Keratinocyte (primary cell): ENCODE results near the gene PITPNM3. TPM values are rescaled to one million over a fixed set of nuclear protein-coding genes. Genes with fewer than 3 reads are reported as not detected.
A peak's percentile ranks its signal among the peaks of the same experiment; 100 is the strongest.

Experiments
- DNase-seq: peaks from one replicate; pipeline ENCODE4 v3.0.0-alpha.2; 2011; ENCODE audit warnings: low read depth, missing footprints, low spot score
- FAIRE-seq: peaks from 2 replicates; lab custom pipeline; 2011; peaks lifted over from hg19 to GRCh38; lab: Jason Lieb, UNC
- H2AFZ ChIP-seq: 2 replicates; pipeline ENCODE4 v1.6.0; 2012; ENCODE audit warnings: low read length, control low read depth, inconsistent platforms; ENCODE audit not compliant: control insufficient read depth
- H3K27ac ChIP-seq: 2 replicates; pipeline ENCODE4 v1.5.1; 2011; ENCODE audit warnings: low read length; ENCODE audit not compliant: control insufficient read depth, insufficient read depth
- H3K27me3 ChIP-seq: 3 replicates; pipeline ENCODE4 v1.6.0; 2011; ENCODE audit warnings: low read length; ENCODE audit not compliant: control insufficient read depth, insufficient read depth; ENCODE audit errors: extremely low read depth
- H3K36me3 ChIP-seq, 2 experiments: 2 replicates in 1 of 2; 3 replicates in 1 of 2; pipeline ENCODE4 v1.5.1; 2011; ENCODE audit warnings: low read length in 2 of 2, mild to moderate bottlenecking in 1 of 2; ENCODE audit not compliant: control insufficient read depth in 2 of 2, insufficient read depth in 2 of 2; ENCODE audit errors: extremely low read depth in 1 of 2
- H3K4me1 ChIP-seq: 3 replicates; pipeline ENCODE4 v1.5.1; 2011; ENCODE audit warnings: low read length; ENCODE audit not compliant: control insufficient read depth, insufficient read depth; ENCODE audit errors: extremely low read depth
- H3K4me2 ChIP-seq: 3 replicates; pipeline ENCODE4 v1.6.0; 2011; ENCODE audit warnings: low read depth, low read length; ENCODE audit not compliant: control insufficient read depth, insufficient read depth; ENCODE audit errors: extremely low read depth
- H3K4me3 ChIP-seq, 3 experiments: fragments of 200-600 bp in 1 of 3; sonication (generic) in 1 of 3; 2 replicates in 2 of 3; 3 replicates in 1 of 3; pipeline ENCODE4 v1.5.1; 2011 to 2016; ENCODE audit warnings: low read length in 3 of 3, mild to moderate bottlenecking in 3 of 3, control low read depth in 2 of 3, inconsistent platforms in 1 of 3, low read depth in 1 of 3, mixed read lengths in 1 of 3, mixed run types in 1 of 3, moderate library complexity in 1 of 3; ENCODE audit not compliant: control insufficient read depth in 2 of 3, insufficient read depth in 2 of 3; ENCODE audit errors: extremely low read depth in 1 of 3
- H3K79me2 ChIP-seq: 2 replicates; pipeline ENCODE4 v1.6.0; 2012; ENCODE audit warnings: low read length; ENCODE audit not compliant: control insufficient read depth, insufficient read depth
- H3K9ac ChIP-seq: 3 replicates; pipeline ENCODE4 v1.6.0; 2011; ENCODE audit warnings: low read length; ENCODE audit not compliant: control insufficient read depth, insufficient read depth; ENCODE audit errors: extremely low read depth
- H3K9me1 ChIP-seq: 3 replicates; pipeline ENCODE4 v1.6.0; 2011; ENCODE audit warnings: low read length; ENCODE audit not compliant: control insufficient read depth, insufficient read depth; ENCODE audit errors: extremely low read depth
- H3K9me3 ChIP-seq: 2 replicates; pipeline ENCODE4 v1.5.1; 2012; ENCODE audit warnings: low read depth, low read length; ENCODE audit not compliant: control insufficient read depth
- H4K20me1 ChIP-seq: 3 replicates; pipeline ENCODE4 v1.6.0; 2011; ENCODE audit warnings: low read length; ENCODE audit not compliant: control insufficient read depth, insufficient read depth; ENCODE audit errors: extremely low read depth
- CTCF ChIP-seq, 3 experiments: IDR thresholded peaks in 1 of 3; conservative IDR thresholded peaks in 1 of 3; optimal IDR thresholded peaks in 1 of 3; 2 replicates in 2 of 3; 3 replicates in 1 of 3; pipeline versions ENCODE3 to v1.5.1; 2011; ENCODE audit warnings: low read length in 3 of 3, mild to moderate bottlenecking in 3 of 3, moderate library complexity in 2 of 3, control low read depth in 1 of 3, inconsistent platforms in 1 of 3; ENCODE audit not compliant: insufficient read depth in 2 of 3; ENCODE audit errors: extremely low read depth in 1 of 3
- EZH2 ChIP-seq: IDR thresholded peaks from one replicate; pipeline ENCODE4 v1.6.1; 2012; ENCODE audit warnings: inconsistent platforms, mild to moderate bottlenecking, low read length, moderate library complexity
- dilution Hi-C: fragments of 300-500 bp; cut with MboI; formaldehyde crosslinking; loops from one replicate; pipeline ENCODE4 v1.7.0; 2020; ENCODE audit warnings: low sequenced_read_pairs; ENCODE audit not compliant: extremely low pct_ligation_motif_present
- polyA plus RNA-seq, 5 experiments: library from polyadenylated mRNA; depleted of rRNA in 3 of 5; stranded (reverse) in 3 of 5; stranded (forward) in 1 of 5; unstranded in 1 of 5; fragments of >200 nt; gene quantifications; 1 replicate in 1 of 5; 2 replicates in 3 of 5; 3 replicates in 1 of 5; pipeline versions ENCODE4 v1.2.1 to v1.2.3, GENCODE V29; 2011 to 2012; ENCODE audit warnings: missing spikeins in 2 of 5, low read depth in 1 of 5, low replicate concordance in 1 of 5

PITPNM3 gene
- polyA plus RNA-seq, 1 donor (not counting 4 experiments of a cell fraction or from before 2014, with no cell fraction given): 7.7 TPM

DNA sequence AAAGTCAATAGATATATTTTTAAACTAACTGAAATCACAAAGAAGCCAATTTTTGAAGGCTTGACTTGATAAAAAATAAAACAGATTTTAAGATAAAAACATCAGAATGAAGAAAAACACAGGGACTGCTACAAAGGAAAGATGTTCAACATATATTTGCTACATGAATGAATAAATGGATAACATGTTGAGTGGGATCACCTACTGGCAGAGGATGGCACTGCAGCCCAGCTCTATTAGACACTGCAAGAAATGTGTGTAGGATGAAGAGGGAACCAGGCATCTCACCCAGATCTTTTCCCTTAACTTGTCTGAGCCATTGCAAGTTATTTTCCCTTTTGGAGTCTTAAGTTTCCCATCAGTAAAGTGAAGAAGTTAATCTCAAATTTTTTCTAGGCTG lies 125.6 kb downstream of the PITPNM3 start:
- TF ChIP-seq CTCF (optimal IDR thresholded peaks at IDR 0.05 in 1 of 3, IDR thresholded peaks at IDR 0.05 in 1 of 3, conservative IDR thresholded peaks at IDR 0.05 in 1 of 3; ENCODE audit: extremely low read depth in 1 of 3, insufficient read depth in 2 of 3, low read length in 3 of 3): peak; percentile 20 to 44 (median 39)
- no peak for TF ChIP-seq EZH2
- Histone ChIP-seq H3K9ac (no peak overlapping the region), H3K27me3 (no peaks in the 10 kb centered on the region), H3K9me1 (no peaks in the 10 kb centered on the region), H3K4me2 (no peak overlapping the region), H3K36me3 (no peaks in the 10 kb centered on the region), H3K27ac (no peak overlapping the region), H3K4me3 (no peak overlapping the region), H4K20me1 (no peaks in the 10 kb centered on the region), H3K9me3 (no peaks in the 10 kb centered on the region), H3K79me2 (no peaks in the 10 kb centered on the region), H3K4me1 (no peaks in the 10 kb centered on the region), H2AFZ (no peak overlapping the region)
- FAIRE-seq: no peak
- dilution Hi-C loops: no loop called here
- DNase-seq: no peak

DNA sequence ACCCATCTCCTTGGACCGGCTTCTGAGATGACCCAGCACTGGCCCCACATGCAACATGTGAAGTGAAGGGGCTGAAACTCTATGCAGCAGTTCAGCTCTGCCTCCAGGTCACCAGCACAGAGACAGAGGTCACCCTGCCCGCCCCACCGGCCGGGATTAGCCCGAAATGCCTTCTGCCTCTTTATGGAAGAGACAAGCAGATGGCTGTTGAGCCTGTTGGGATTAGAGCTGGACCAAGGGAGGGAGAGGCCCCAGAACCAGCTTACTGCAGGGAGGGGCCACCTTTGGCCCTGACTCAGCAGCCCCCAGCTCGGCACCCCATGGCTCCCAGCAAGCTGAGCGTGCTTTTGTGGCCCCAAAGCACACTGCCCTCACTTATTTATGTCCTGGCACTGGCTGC lies 127.1 kb downstream of the PITPNM3 start:
- no peak overlapping the region for H2AFZ ChIP-seq
- TF ChIP-seq EZH2: no peak
- no peak for TF ChIP-seq CTCF (optimal IDR thresholded peaks at IDR 0.05 in 1 of 3, IDR thresholded peaks at IDR 0.05 in 1 of 3, conservative IDR thresholded peaks at IDR 0.05 in 1 of 3; ENCODE audit: extremely low read depth in 1 of 3, insufficient read depth in 2 of 3, low read length in 3 of 3)
- no peak overlapping the region for H3K27ac ChIP-seq
- dilution Hi-C loops: no loop called here
- H3K27me3 ChIP-seq: no peaks in the 10 kb centered on the region
- no peaks in the 10 kb centered on the region for H3K9me3 ChIP-seq
- no peak overlapping the region for H3K4me2 ChIP-seq
- FAIRE-seq: no peak
- H3K36me3 ChIP-seq: no peaks in the 10 kb centered on the region
- H3K4me1 ChIP-seq: no peaks in the 10 kb centered on the region
- H3K9ac ChIP-seq: no peak overlapping the region
- no peaks in the 10 kb centered on the region for H3K79me2 ChIP-seq
- H3K9me1 ChIP-seq: no peaks in the 10 kb centered on the region
- no peaks in the 10 kb centered on the region for H4K20me1 ChIP-seq
- no peak for DNase-seq
- H3K4me3 ChIP-seq: no peak overlapping the region
